Measurements from ENCODE around the gene UBFD1. TPM values are rescaled to one million over a fixed set of nuclear protein-coding genes. Genes with fewer than 3 reads are reported as not detected.
"Not testable (repeated sequence)": the region's sequence is repeated elsewhere in the genome, so short reads cannot be mapped to it uniquely, and the experiment has no call there.

The UBFD1 gene
- total RNA-seq, 2 donors from 2014 or later = 56.0 to 84.9 TPM

DNA sequence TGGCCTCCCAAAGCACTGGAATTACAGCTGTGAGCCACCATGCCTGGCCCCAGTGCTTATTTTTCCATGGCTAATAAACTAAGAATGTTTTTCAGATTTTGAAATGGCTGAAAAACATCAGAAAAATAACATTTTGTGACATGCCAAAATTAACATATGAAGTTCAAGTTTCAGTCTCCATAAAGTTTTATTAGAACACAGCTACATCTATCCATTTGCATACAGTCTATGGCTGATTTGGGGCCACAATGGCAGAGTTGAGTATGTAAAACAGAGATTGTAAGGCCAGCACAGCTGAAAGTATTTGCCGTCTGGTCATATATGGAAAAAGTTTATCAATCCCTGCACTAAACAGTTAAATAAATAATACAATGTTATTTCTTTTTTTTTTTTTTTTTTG, 52.4 kb downstream of the UBFD1 start:
- peaks cover 9% of the 10 kb centered on the region for H3K36me3 ChIP-seq
- H3K27ac ChIP-seq = no peak overlapping the region
- no peaks in the 10 kb centered on the region for H3K27me3 ChIP-seq (replicated peaks; ENCODE audit: insufficient read depth)
- TF ChIP-seq, protein P1, sequence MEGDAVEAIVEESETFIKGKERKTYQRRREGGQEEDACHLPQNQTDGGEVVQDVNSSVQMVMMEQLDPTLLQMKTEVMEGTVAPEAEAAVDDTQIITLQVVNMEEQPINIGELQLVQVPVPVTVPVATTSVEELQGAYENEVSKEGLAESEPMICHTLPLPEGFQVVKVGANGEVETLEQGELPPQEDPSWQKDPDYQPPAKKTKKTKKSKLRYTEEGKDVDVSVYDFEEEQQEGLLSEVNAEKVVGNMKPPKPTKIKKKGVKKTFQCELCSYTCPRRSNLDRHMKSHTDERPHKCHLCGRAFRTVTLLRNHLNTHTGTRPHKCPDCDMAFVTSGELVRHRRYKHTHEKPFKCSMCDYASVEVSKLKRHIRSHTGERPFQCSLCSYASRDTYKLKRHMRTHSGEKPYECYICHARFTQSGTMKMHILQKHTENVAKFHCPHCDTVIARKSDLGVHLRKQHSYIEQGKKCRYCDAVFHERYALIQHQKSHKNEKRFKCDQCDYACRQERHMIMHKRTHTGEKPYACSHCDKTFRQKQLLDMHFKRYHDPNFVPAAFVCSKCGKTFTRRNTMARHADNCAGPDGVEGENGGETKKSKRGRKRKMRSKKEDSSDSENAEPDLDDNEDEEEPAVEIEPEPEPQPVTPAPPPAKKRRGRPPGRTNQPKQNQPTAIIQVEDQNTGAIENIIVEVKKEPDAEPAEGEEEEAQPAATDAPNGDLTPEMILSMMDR (IDR thresholded peaks at IDR 0.05) = no peak
- H3K9me3 ChIP-seq = no peaks in the 10 kb centered on the region
- DNase-seq (ENCODE audit: low spot score) (no peak), ATAC-seq (ENCODE audit: insufficient number of reproducible peaks, low FRiP score, low read depth) (no peak)
- H3K4me3 ChIP-seq = no peak overlapping the region
- H3K4me1 ChIP-seq (ENCODE audit: control insufficient read depth in 1 of 2, low read depth in 2 of 2) = no peaks in the 10 kb centered on the region

DNA sequence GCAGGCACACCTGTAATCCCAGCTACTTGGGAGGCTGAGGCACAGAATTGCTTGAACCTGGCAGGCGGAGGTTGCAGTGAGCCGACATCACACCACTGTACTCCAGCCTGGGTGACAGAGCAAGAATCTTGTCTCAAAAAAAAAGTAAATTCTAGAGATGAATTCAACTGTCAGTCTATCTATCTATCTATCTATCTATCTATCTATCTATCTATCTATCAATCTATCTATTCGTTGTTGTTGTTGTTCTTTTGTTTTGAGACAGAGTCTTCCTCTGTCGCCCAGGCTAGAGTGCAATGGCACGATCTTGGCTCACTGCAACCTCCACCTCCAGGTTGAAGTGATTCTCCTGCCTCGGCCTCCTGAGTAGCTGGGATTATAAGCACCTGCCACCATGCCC, 53.4 kb downstream of the UBFD1 start:
- not testable (repeated sequence) for H3K36me3 ChIP-seq; ATAC-seq (ENCODE audit: insufficient number of reproducible peaks, low FRiP score, low read depth); H3K27ac ChIP-seq; DNase-seq (ENCODE audit: low spot score); H3K4me1 ChIP-seq (ENCODE audit: control insufficient read depth in 1 of 2, low read depth in 2 of 2); H3K9me3 ChIP-seq; H3K27me3 ChIP-seq (replicated peaks; ENCODE audit: insufficient read depth); H3K4me3 ChIP-seq

DNA sequence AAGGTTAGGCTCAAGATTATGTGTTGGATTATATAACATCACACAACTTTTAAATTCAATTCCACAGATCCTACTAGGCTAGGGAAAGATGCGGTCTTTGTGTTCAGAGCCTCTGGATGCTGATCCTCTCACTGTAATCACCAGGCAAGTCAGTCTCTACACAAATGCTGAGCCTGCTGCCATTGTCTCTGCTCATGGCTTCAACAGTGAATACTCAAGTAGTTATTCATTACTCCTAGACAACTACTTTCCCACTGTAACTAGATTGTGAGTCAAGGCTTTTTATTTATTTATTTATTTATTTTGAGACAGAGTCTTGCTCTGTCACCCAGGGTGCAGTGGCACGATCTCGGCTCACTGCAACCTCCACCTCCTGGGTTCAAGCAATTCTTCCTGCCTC, 54.4 kb downstream of the UBFD1 start:
- DNase-seq (ENCODE audit: low spot score) = no peak
- Histone ChIP-seq H3K27me3 (replicated peaks; ENCODE audit: insufficient read depth) (no peaks in the 10 kb centered on the region), H3K36me3 (peaks cover 6% of the 10 kb centered on the region), H3K4me3 (no peak overlapping the region), H3K4me1 (ENCODE audit: control insufficient read depth in 1 of 2, low read depth in 2 of 2) (no peaks in the 10 kb centered on the region), H3K27ac (no peak overlapping the region), H3K9me3 (no peaks in the 10 kb centered on the region)
- TF ChIP-seq, protein P1 (IDR thresholded peaks at IDR 0.05) = no peak
- ATAC-seq (ENCODE audit: insufficient number of reproducible peaks, low FRiP score, low read depth) = no peak

DNA sequence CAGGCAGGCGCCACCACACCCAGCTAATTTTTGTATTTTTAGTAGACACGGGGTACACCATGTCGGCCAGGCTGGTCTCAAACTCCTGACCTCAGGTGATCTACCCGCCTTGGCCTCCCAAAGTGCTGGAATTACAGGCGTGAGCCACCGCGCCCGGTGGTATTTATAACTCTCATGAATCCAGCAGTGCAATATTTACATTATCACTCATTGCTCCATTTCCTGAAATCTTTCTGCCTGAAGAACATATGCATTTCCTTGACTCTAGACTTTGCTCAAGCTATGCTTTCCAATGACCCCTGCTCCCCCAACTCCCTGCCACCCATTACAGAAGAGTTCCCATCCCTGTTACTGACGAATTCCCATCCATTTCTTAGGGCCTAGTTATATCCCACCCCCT, 58.3 kb downstream of the UBFD1 start:
- Histone ChIP-seq H3K9me3 (no peaks in the 10 kb centered on the region), H3K27ac (no peak overlapping the region), H3K4me3 (no peak overlapping the region), H3K4me1 (ENCODE audit: control insufficient read depth in 1 of 2, low read depth in 2 of 2) (no peaks in the 10 kb centered on the region), H3K36me3 (peaks cover 13% of the 10 kb centered on the region), H3K27me3 (replicated peaks; ENCODE audit: insufficient read depth) (no peaks in the 10 kb centered on the region)
- TF ChIP-seq, protein P1 (IDR thresholded peaks at IDR 0.05) = no peak
- DNase-seq (ENCODE audit: low spot score) = no peak
- no peak for ATAC-seq (ENCODE audit: insufficient number of reproducible peaks, low FRiP score, low read depth)

Other genes with a start within 250 kb of the UBFD1 start
- gene COG7, start 104.5 kb upstream of the UBFD1 start, total RNA-seq = 10 to 100 TPM; 27.8 to 37.6 TPM
- gene GGA2, start 47.2 kb upstream of the UBFD1 start, total RNA-seq = 10 to 100 TPM; 61.7 to 61.9 TPM
- gene EARS2, start 377 bp upstream of the UBFD1 start, total RNA-seq = 10 to 100 TPM; 26.3 to 29.8 TPM
- 10 to 100 TPM; 48.7 to 63.1 TPM for gene NDUFAB1, start 38.6 kb downstream of the UBFD1 start, total RNA-seq
- 10 to 100 TPM in 1 of 2 donors, 1 to 10 TPM in 1; 5.1 to 14.2 TPM for gene PALB2, start 83.6 kb downstream of the UBFD1 start, total RNA-seq
- 10 to 100 TPM; 23.5 to 38.3 TPM for gene DCTN5, start 83.7 kb downstream of the UBFD1 start, total RNA-seq
- 1 to 10 TPM; 1.2 to 7.2 TPM for gene PLK1, start 121.2 kb downstream of the UBFD1 start, total RNA-seq
- gene ERN2, start 155.5 kb downstream of the UBFD1 start, total RNA-seq = 1 to 10 TPM in 1 of 2 donors, not detected in 1; 3.2 TPM
- gene CHP2, start 197.3 kb downstream of the UBFD1 start, total RNA-seq = not detected

All from thoracic aorta (tissue), 2 donors.